T-helper 17 cell (primary cell): ENCODE data around the gene MS4A7. TPM values are rescaled to one million over a fixed set of nuclear protein-coding genes. Genes with fewer than 3 reads are reported as not detected.
"Not testable (repeated sequence)": the region's sequence is repeated elsewhere in the genome, so short reads cannot be mapped to it uniquely, and the experiment has no call there.

Source experiments
- ATAC-seq: fragments of 150-1000 bp; cut with Tn5 transposase; 2 replicates; pipeline ENCODE4 v1.10.0; 2021; ENCODE audit warnings: mild to moderate bottlenecking, moderate library complexity
- DNase-seq, 3 donors: peaks; one replicate each; pipeline versions ENCODE4 v3.0.0 to v3.0.0-alpha.2; 2020 to 2021
- H3K9me3 ChIP-seq: one replicate; pipeline ENCODE4 v1.7.0; 2013; ENCODE audit warnings: low read length, mild to moderate bottlenecking; ENCODE audit not compliant: control insufficient read depth, poor library complexity, severe bottlenecking
- H3K27ac Mint-ChIP-seq: one replicate; pipeline ENCODE4 v1.8.0; 2022; ENCODE audit warnings: mild to moderate bottlenecking, moderate library complexity, mixed read lengths
- H3K27me3 Mint-ChIP-seq: one replicate; pipeline ENCODE4 v1.8.0; 2022; ENCODE audit warnings: mixed read lengths
- H3K36me3 Mint-ChIP-seq: one replicate; pipeline ENCODE4 v1.8.0; 2022; ENCODE audit warnings: low read depth, mixed read lengths
- H3K4me1 Mint-ChIP-seq: one replicate; pipeline ENCODE4 v1.8.0; 2022; ENCODE audit warnings: mild to moderate bottlenecking, mixed read lengths
- H3K4me3 Mint-ChIP-seq: one replicate; pipeline ENCODE4 v1.8.0; 2022; ENCODE audit warnings: mild to moderate bottlenecking, moderate library complexity, mixed read lengths
- total RNA-seq, 4 donors: library from RNA in 2 of 4; stranded (reverse) in 2 of 4; gene quantifications; one replicate each; pipeline ENCODE4 v1.2.3 and lab custom pipeline; 2022 to 2026

Gene MS4A7
- total RNA-seq, 2 donors from 2014 or later: 0.21 to 4.7 TPM

DNA sequence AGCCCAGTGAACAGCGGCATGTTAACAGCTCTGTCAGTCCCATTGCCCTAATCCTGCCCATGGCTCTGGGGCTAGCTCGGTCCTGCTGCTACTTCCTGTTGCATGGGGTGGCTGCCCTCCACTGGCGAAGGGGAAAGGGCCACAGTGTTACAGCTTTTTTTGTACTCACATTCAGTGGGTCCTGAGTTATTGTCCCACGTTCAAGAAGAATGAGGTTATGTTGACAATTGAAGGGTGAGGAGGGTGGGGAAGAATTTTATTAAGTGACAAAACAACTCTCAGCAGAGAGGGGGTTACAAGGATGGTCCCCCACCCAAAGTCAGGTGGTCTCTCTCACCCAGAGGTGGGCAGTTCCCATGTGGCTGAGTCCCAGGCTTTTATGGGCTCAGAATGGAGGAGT lies 17.7 kb upstream of the MS4A7 start:
- no peaks in the 10 kb centered on the region for H3K9me3 ChIP-seq
- no peak for DNase-seq
- no peak overlapping the region for H3K4me3 Mint-ChIP-seq
- H3K27me3 Mint-ChIP-seq: peaks cover 54% of the 10 kb centered on the region
- no peak overlapping the region for H3K27ac Mint-ChIP-seq
- ATAC-seq: no peak
- no peaks in the 10 kb centered on the region for H3K36me3 Mint-ChIP-seq
- peaks cover 5% of the 10 kb centered on the region for H3K4me1 Mint-ChIP-seq

DNA sequence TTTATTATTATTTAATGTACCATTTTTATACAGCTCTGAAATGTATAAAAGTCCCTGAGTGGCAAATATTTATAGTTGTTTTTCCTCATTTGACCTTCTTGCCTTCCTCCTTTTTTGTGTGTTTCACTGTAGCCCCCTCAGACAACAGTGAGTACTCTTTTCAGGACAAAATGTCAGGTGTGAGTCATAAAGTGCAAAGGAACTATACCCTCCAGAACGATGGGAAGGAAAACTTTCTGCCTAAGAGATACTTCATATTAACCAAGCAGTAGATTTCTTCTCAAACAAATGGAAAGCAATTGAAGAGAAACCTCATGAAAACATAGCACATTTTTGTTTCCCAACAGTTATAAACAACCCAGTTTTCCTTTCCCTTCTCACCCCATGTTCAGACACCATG lies 16.1 kb upstream of the MS4A7 start:
- no peak overlapping the region for H3K27ac Mint-ChIP-seq

DNA sequence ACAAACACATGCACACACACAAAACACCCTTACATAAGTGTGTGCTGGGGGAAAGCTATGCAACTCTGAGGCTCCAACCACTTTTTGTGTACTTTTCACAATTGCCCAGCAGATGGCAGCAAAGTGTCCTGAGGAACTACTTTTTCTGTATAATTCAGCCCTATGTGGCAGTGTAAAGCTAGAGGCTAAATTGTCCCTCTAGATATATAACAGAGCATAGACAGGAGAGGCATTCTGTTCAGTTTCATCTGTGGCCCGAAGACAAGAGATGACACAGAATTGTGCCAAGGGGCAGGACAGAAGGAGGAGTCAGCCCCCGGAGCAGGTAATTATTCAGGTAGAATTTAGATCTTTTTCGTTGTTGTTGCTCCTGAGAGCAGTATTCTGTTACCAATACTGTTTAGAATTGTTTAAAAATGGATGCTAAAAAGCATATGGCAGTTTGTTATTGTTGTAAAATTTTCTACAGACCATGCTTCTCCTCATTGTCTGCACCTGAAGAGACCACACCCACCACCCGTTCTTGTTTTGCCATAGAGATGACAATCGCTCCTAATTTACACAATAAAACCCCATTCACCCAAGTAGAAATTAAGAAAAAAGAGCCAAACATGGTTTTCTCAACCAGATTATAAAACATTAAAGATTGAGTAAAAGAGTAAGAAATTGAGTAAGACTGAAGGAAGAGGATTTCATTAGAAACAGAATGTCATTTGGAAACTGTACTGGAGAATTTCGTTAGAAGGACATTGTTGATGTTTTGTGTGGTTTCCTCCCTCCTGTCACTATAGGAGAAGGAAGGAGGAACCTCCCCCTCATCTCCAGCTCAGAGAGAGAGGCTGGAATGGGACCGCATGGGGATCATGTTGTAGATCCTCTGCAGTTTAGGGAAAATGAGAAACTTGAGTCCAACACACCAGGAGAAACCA lies 14.5 kb upstream of the MS4A7 start:
- ATAC-seq: peak; percentile 74
- Mint-ChIP-seq H3K27ac (peak overlapping the region; percentile 41), H3K4me1 (peaks cover 2% of the 10 kb centered on the region), H3K4me3 (peak overlapping the region; percentile 67), H3K27me3 (peaks cover 51% of the 10 kb centered on the region), H3K36me3 (no peaks in the 10 kb centered on the region)
- no peaks in the 10 kb centered on the region for H3K9me3 ChIP-seq
- DNase-seq: peak; percentile 15 to 48 (median 18)

More for the DNA sequence above, 16.1 kb upstream of the MS4A7 start:
- Mint-ChIP-seq H3K4me3 (no peak overlapping the region), H3K27me3 (peaks cover 46% of the 10 kb centered on the region), H3K4me1 (peaks cover 5% of the 10 kb centered on the region), H3K36me3 (no peaks in the 10 kb centered on the region)
- ATAC-seq: no peak
- no peak for DNase-seq
- no peaks in the 10 kb centered on the region for H3K9me3 ChIP-seq

DNA sequence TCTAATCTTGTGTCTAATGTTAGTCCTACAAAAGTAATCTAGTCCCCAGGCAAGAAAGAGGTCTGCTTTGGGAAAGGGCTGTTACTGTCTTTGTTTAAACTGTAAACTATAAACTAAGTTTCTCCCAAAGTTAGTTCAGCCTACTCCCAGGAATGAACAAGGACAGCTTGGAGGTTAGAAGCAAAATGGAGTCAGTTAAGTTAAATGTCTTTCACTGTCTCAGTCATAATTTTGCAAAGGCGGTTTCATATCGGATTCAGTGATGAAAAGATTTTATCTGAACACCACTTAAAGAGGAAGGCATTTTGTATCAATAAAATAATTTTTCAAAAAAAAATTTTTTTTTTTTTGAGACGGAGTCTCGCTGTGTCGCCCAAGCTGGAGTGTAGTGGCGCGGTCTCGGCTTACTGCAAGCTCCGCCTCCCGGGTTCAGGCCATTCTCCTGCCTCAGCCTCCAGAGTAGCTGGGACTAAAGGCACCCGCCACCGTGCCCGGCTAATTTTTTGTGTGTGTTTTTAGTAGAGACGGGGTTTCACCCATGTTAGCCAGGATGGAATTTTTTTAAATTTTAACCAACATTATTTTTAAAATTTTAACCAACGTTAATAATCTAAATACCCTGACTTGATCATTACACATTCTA lies 11.9 kb upstream of the MS4A7 start:
- not testable (repeated sequence) for H3K4me3 Mint-ChIP-seq, ATAC-seq, H3K36me3 Mint-ChIP-seq, H3K9me3 ChIP-seq, DNase-seq, H3K4me1 Mint-ChIP-seq, H3K27ac Mint-ChIP-seq
- H3K27me3 Mint-ChIP-seq: peaks cover 66% of the 10 kb centered on the region

DNA sequence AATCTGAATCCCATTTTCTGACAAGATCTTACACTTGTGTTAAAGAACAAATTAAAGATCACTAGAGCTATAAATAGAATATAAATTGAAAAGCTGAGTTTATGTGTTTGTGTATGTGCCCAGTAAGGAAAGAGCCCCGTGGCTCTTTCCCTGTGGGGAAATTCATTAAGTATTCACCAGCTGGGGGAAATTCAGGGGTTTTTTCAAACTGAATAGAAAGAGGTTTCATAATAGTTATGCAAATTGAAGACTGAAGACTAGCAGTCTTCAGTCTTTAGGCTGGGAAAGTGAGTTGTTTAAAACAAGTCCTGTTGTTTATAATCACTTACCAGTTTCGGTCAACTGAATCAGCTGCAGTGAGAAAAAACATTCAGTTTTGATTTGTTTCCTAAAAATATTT lies 11.3 kb upstream of the MS4A7 start:
- Mint-ChIP-seq H3K36me3 (no peaks in the 10 kb centered on the region), H3K27me3 (peaks cover 68% of the 10 kb centered on the region), H3K4me3 (no peak overlapping the region), H3K27ac (no peak overlapping the region), H3K4me1 (peaks cover 2% of the 10 kb centered on the region)
- ATAC-seq: peak; percentile 37
- DNase-seq: no peak
- no peaks in the 10 kb centered on the region for H3K9me3 ChIP-seq

DNA sequence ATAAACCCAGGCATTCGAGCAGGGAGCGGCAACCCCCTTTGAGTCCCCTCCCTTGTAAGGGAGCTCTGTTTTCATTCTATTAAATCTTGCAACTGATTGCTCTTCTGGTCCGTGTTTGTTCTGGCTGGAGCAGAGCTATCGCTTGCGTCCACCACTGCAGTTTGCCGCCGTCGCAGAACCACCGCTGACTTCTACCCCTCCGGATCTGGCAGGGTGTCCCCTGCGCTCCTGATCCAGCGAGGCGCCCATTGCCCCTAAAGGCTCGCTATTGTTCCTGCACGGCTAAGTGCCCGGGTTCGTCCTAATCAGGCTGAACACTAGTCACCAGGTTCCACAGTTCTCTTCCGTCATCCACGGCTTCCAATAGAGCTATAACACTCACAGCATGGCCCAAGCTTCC lies 10.4 kb upstream of the MS4A7 start:
- DNase-seq (no peak), ATAC-seq (no peak)
- H3K9me3 ChIP-seq: no peaks in the 10 kb centered on the region
- Mint-ChIP-seq H3K4me1 (peaks cover 2% of the 10 kb centered on the region), H3K4me3 (no peak overlapping the region), H3K27ac (no peak overlapping the region), H3K36me3 (no peaks in the 10 kb centered on the region), H3K27me3 (peaks cover 74% of the 10 kb centered on the region)

DNA sequence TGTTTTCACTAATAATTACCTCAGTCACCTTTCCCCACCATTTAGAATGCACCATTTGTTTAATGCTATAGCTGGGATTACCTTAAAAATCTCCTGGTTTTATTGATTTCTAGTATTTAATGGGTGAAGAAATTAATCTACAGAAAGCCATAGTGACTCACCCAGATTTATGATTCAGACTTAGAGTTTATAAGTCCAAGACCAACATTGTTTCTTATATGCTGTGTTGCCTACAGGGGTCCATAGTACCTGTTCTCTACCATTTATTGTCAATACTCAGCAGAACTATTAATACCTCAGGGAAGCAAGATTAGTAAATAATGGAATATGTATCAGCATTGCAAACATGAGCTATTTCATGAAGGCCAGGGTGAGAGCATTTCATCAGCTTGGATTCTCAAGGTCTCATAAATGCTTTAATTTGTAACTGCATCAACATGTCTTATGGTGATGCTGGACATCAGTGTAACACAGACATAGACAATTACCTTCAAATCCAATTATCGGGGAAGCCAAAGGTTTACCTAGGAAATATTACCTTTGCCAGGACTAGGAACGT lies 8.0 kb upstream of the MS4A7 start:
- Mint-ChIP-seq H3K36me3 (no peaks in the 10 kb centered on the region), H3K4me1 (no peaks in the 10 kb centered on the region), H3K27ac (no peak overlapping the region), H3K4me3 (no peak overlapping the region), H3K27me3 (peaks cover 65% of the 10 kb centered on the region)
- H3K9me3 ChIP-seq: no peaks in the 10 kb centered on the region
- DNase-seq (no peak), ATAC-seq (no peak)

DNA sequence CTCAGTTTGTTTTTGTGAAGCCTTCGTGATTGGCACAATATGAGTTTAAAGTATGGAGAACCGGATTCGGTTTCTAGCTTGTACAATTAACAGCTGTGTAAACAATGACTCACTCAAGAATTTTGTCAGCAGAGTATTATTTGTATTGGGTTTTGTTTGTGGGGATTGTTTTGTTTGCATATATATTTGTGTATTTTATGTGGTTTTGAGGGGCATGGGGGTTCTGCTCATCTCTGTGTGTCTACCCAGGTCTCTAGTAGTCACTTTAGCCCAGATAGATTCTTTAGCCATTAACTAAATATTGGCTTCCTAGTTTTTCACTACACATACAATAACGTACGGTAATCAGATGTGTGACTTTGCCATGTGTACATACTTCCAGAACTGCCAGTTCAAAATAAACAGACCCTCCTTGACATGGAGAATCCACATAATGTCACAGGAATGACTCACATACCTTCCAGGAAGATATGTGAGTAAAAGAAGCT lies 7.5 kb upstream of the MS4A7 start:
- ATAC-seq (no peak), DNase-seq (no peak)
- Mint-ChIP-seq H3K4me3 (no peak overlapping the region), H3K36me3 (no peaks in the 10 kb centered on the region), H3K27ac (no peak overlapping the region), H3K27me3 (peaks cover 69% of the 10 kb centered on the region), H3K4me1 (no peaks in the 10 kb centered on the region)
- H3K9me3 ChIP-seq: no peaks in the 10 kb centered on the region

DNA sequence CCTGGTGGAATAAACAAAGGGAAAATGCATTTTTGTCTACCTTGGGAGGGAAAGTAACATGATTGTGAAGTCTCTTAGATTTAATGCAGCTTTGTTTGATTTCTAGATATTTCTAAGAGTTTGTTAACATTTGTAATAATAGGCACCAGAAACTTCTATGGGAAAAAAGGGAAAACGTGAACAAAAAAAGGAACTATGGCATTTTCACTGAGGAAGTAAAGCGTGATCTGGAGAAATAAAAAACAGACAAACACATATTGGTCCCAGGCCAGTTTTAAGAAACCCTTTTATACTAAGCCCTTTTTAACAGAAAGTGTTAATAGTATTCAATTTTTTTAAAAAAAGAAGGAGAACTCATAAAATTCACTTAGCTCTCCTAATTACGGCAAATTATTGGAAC lies 6.9 kb upstream of the MS4A7 start:
- H3K4me1 Mint-ChIP-seq: no peaks in the 10 kb centered on the region

DNA sequence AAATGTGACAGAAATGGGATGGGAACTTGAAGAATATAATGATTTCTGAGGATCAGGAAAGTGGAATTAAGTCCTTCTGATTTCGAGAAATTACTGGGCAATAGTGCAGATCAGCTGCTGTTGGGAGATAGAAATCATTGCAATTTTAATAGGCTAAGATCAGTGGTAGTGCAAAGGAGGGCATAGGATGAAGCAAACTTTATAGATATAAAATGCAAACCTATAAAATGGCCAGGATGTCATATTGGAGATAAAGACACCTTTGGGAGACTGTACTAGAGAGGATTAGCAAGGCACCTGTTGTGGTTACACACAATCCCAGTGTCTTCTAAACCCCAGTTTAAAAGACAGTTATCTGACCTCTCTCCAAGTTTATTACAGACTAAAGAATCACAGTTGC lies 6.5 kb upstream of the MS4A7 start:
- Mint-ChIP-seq H3K4me3 (no peak overlapping the region), H3K36me3 (no peaks in the 10 kb centered on the region), H3K4me1 (no peaks in the 10 kb centered on the region), H3K27me3 (peaks cover 73% of the 10 kb centered on the region), H3K27ac (no peak overlapping the region)
- H3K9me3 ChIP-seq: no peaks in the 10 kb centered on the region
- no peak for DNase-seq
- no peak for ATAC-seq

More for the DNA sequence above, 6.9 kb upstream of the MS4A7 start:
- H3K27me3 Mint-ChIP-seq: peaks cover 68% of the 10 kb centered on the region
- no peaks in the 10 kb centered on the region for H3K9me3 ChIP-seq
- H3K27ac Mint-ChIP-seq: no peak overlapping the region
- ATAC-seq (no peak), DNase-seq (no peak)
- H3K4me3 Mint-ChIP-seq: no peak overlapping the region
- H3K36me3 Mint-ChIP-seq: no peaks in the 10 kb centered on the region

DNA sequence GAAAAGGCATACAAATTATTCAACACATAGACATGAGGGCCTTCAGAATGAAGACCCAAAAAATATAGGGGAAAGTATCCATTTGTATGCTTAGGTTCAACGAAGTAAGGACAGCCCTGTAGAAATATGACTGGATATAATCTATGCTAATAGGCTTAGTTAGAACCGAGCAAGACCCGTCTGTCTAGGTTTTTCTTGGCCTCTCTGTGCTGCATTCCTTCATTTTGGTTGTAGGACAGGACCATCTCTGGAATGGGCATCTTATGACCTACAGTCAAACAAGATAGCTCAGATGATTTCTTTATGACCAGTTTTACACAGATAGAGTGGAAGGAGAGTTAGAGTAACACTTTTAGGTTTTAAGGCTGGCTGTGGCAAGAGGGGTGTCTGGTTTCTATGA lies 5.6 kb upstream of the MS4A7 start:
- no peak overlapping the region for H3K4me3 Mint-ChIP-seq
- H3K27ac Mint-ChIP-seq: no peak overlapping the region
- H3K4me1 Mint-ChIP-seq: no peaks in the 10 kb centered on the region
- ATAC-seq: no peak
- peaks cover 70% of the 10 kb centered on the region for H3K27me3 Mint-ChIP-seq
- no peak for DNase-seq
- H3K36me3 Mint-ChIP-seq: no peaks in the 10 kb centered on the region
- no peaks in the 10 kb centered on the region for H3K9me3 ChIP-seq

DNA sequence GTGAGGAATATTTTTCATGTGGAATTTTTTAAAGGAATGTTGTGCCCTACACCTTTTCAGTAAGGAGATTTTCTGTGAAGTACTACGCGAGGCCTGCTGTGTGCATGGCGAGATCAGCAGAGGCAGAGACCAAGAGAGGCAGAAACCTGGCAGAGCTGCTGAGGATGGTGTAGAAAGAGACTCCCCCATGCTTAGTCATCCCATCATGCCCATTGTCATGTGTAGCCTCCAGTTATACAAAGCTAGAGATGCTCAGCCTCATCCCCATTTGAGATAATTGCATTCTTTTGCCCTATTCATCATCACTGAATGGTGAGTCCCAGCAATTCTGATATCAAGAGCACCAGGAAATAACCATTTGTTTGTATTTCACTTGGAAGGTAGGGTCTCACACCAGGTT lies 3.0 kb upstream of the MS4A7 start:
- Mint-ChIP-seq H3K4me1 (no peaks in the 10 kb centered on the region), H3K27me3 (peaks cover 71% of the 10 kb centered on the region), H3K36me3 (no peaks in the 10 kb centered on the region), H3K27ac (no peak overlapping the region), H3K4me3 (no peak overlapping the region)
- ATAC-seq (no peak), DNase-seq (no peak)
- no peaks in the 10 kb centered on the region for H3K9me3 ChIP-seq

DNA sequence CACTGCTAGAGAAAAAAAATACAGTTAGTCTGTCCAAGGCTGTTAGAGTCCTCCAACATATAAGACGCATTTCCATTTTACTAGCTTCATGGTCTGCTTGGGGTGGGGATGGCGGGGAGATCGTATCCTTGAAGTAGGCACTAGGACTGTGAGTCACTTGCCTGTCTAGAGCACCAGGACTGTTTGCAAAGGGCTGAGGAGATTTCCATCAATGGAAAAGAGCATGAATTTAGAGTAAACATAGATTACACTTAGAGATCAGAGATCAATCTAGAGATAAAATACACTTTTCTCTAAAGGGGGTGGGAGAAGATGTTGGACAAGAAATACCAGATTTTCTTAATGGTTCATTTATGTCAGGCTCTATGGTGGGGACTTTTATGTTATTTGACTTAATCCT lies 1.7 kb upstream of the MS4A7 start:
- no peaks in the 10 kb centered on the region for H3K36me3 Mint-ChIP-seq
- peaks cover 71% of the 10 kb centered on the region for H3K27me3 Mint-ChIP-seq
- no peaks in the 10 kb centered on the region for H3K4me1 Mint-ChIP-seq
- H3K9me3 ChIP-seq: no peaks in the 10 kb centered on the region
- ATAC-seq (no peak), DNase-seq (no peak)
- no peak overlapping the region for H3K27ac Mint-ChIP-seq
- H3K4me3 Mint-ChIP-seq: no peak overlapping the region
